GM19351 (cell line): ENCODE results near the gene RNF187.

Source experiments
- ATAC-seq: cut with Tn5 transposase; IDR thresholded peaks from one replicate; pipeline ENCODE4 v1.9.1; 2021; ENCODE audit warnings: mild to moderate bottlenecking, moderate library complexity; ENCODE audit not compliant: unreplicated experiment

Gene RNF187

DNA sequence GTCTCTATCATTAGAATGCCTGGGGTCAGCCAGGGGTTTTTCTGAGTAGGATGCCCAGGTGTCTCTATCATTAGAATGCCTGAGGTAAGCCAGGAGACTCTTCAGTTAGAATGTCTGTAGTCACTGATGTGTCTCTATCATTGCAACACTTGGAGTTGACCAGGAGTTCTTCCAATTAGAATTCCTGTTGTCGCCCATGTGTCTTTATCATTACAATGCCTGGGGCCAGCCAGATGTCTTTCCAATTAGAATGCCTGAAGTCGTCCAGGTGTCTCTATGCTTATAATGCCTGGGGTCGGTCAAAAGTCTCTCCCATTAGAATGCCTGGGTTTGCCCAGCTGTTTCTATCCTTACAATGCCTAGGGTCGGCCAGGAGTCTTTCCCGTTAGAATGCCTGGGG, 55.8 kb downstream of the RNF187 start:
- no peak for ATAC-seq

DNA sequence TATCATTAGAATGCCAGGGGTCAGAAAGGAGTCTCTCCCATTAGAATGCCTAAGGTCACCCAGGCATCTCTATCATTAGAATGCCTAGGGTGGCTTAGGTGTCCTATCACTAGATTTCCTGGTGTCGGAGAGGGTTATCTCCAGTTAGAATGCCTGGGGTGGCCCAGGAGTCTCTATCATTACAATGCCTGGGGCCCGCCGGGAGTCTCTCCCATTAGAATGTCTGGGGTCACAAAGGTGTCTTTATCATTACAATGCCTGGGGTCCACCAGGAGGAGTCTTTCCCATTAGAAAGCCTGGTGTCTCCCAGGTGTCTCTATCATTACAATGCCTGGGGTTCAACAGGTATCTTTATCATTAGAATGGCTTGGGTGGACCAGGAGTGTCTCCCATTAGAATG, 56.2 kb downstream of the RNF187 start:
- no peak for ATAC-seq

DNA sequence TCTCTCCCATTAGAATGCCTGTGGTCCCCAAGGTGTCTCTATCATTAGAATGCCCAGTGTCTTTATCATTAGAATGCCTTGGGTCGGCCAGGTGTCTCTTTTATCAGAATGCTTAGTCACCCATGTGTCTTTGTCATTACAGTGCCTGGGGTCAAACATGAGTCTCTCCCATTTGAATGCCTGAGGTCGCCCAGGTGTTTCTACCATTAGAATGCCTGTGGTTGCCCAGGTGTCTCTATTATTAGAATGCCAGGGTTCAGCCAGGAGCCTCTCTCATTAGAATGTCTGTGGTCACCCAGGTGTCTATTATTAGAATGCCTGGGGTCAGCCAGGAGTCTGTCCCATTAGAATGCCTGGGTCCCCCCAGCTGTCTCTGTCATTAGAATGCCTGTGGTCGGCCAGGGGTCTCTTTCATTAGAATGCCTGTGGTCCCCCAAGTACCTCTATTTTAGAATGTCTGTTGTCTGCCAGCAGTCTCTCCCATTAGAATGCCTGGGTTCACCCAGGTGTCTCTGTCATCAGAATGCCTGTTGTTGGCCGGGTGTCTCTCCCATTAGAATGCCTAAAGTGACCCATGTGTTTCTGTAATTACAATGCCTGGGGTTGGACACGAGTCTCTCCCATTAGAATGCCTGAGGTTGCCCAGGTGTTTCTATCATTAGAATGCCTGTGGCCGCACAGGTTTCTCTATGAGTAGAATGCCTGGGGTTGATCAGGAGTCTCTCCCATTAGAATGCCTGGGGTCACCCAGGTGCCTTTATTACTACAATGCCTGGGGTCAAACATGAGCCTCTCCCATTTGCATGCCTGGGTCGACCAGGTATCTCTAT, 57.1 kb downstream of the RNF187 start:
- ATAC-seq, result no peak

DNA sequence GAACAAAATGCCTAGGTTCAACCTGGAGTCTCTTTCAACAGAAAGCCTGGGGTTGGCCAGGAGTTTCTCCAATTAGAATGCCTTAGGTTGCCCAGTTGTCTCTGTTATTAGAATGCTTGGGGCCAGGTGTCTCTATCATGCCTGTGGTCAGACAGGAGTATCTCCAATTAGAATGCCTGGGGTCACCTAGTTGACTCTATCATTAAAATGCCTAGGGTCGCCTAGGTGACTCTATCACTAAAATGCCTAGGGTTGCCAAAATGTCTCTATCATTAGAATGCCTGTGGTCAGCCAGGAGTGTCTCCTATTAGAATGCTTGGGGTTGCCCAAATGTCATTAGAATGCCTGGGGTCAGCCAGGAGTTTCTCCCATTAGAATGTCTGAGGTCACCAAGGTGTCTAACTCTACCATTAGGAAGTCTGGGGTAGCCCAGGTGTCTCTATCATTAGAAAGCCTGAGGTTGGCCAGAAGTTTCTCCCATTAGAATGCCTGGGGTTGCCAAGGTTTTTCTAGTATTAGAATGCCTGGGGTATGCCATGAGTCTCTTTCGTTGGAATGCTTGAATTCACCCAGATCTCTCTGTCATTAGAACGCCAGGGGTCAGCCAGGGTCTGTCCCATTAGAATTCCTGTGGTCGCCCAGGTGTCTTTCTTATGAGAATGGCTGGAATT, 57.9 kb downstream of the RNF187 start:
- no peak for ATAC-seq
